Spleen (tissue), 11 donors: ENCODE data around the gene MTCP1. TPM values are rescaled to one million over a fixed set of nuclear protein-coding genes. Genes with fewer than 3 reads are reported as not detected.

Source experiments
- DNase-seq: peaks from one replicate; pipeline ENCODE4 v3.0.0-alpha.2; 2020
- H3K27ac ChIP-seq, 8 donors: fragments of 200-600 bp; sonication (generic) in 7 of 8; 1 replicate in 4 of 8; 2 replicates in 4 of 8; pipeline versions ENCODE4 v1.5.0 to v1.8.0; 2016 to 2021; ENCODE audit warnings: inconsistent platforms in 4 of 8, mild to moderate bottlenecking in 4 of 8, moderate library complexity in 1 of 8
- H3K27me3 ChIP-seq, 7 donors: fragments of 200-600 bp; sonication (generic) in 6 of 7; replicated peaks in 1 of 7; 1 replicate in 4 of 7; 2 replicates in 3 of 7; pipeline versions ENCODE4 v1.5.0 to v1.8.0; 2016 to 2021; ENCODE audit warnings: inconsistent platforms in 3 of 7, mild to moderate bottlenecking in 1 of 7
- H3K36me3 ChIP-seq, 6 donors: fragments of 200-600 bp; sonication (generic) in 5 of 6; 1 replicate in 4 of 6; 2 replicates in 2 of 6; pipeline versions ENCODE4 v1.5.0 to v1.8.0; 2016 to 2021; ENCODE audit warnings: inconsistent platforms in 2 of 6
- H3K4me1 ChIP-seq, 6 donors: fragments of 200-600 bp; sonication (generic) in 5 of 6; 1 replicate in 3 of 6; 2 replicates in 3 of 6; pipeline versions ENCODE4 v1.5.0 to v1.8.0; 2016 to 2021; ENCODE audit warnings: inconsistent platforms in 3 of 6
- H3K4me3 ChIP-seq, 8 donors: fragments of 200-600 bp; sonication (generic) in 7 of 8; 1 replicate in 4 of 8; 2 replicates in 4 of 8; pipeline versions ENCODE4 v1.5.0 to v1.8.0; 2016 to 2021; ENCODE audit warnings: inconsistent platforms in 4 of 8, mild to moderate bottlenecking in 4 of 8, moderate library complexity in 2 of 8
- H3K9me3 ChIP-seq, 8 donors: fragments of 200-600 bp; sonication (generic) in 7 of 8; 1 replicate in 4 of 8; 2 replicates in 4 of 8; pipeline versions ENCODE4 v1.5.0 to v1.8.0; 2016 to 2021; ENCODE audit warnings: inconsistent platforms in 4 of 8
- CTCF ChIP-seq, 11 experiments: fragments of 200-600 bp in 7 of 11; fragments of 450-650 bp in 4 of 11; sonication (generic) in 4 of 11; IDR thresholded peaks in 8 of 11; conservative IDR thresholded peaks in 3 of 11; 1 replicate in 7 of 11; 2 replicates in 4 of 11; pipeline versions ENCODE4 v1.4.0 to v1.8.0; 2016 to 2021; ENCODE audit warnings: antibody characterized with exemption in 11 of 11, inconsistent platforms in 4 of 11, mild to moderate bottlenecking in 1 of 11
- POLR2A ChIP-seq, 3 donors: fragments of 450-650 bp; IDR thresholded peaks; one replicate each; pipeline ENCODE4 v1.5.1; 2017; ENCODE audit warnings: antibody characterized with exemption in 3 of 3, mild to moderate bottlenecking in 1 of 3
- POLR2AphosphoS5 ChIP-seq, 3 donors: sonication (generic); formaldehyde crosslinking; IDR thresholded peaks; one replicate each; pipeline ENCODE4 v1.5.1; 2017; ENCODE audit warnings: antibody characterized with exemption in 3 of 3
- WGBS, 5 donors: extraction: QIAGEN DNeasy Blood & Tissue Kit in 3 of 5; methylation state at CpG; one replicate each; pipeline versions ENCODE4 v1.1.5 to v1.1.7; 2013 to 2018; 5-methylcytosine and 5-hydroxymethylcytosine counted together
- intact Hi-C: fragments of 100-400 bp; cut with DNase I; formaldehyde crosslinking; loops from one replicate; pipeline ENCODE4 v1.15.0; 2023; ENCODE audit warnings: low total_unique reads
- polyA plus RNA-seq, 3 donors: library from polyadenylated mRNA; stranded (reverse); fragments of 200-250 nt; gene quantifications; one replicate each; pipeline ENCODE4 v1.2.1, GENCODE V29; 2013
- total RNA-seq, 7 donors: library from RNA; depleted of rRNA in 3 of 7; stranded (reverse); fragments of >200 nt in 3 of 7; fragmentation: NEBNext Ultra II Directional in 4 of 7; extraction: Animal tissue kit (Norgen Biotek cat#: 25700) in 4 of 7; gene quantifications; one replicate each; pipeline versions ENCODE4 v1.1.0 to v1.2.1, GENCODE V29; 2016 to 2021
- donor health status: healthy with polysubstance abuse.
- donor health status: DM: no; HTN: no; CAD: no; lungs with moderate emphysema.
- donor health status: DM: no; HTN: no; CAD: no.
- donor health status: Bipolar disorder and iron deficiency.
- donor health status: healthy.
- donor health status: DM: no; HTN: no; CAD: no.
- donor health status: DM: yes; HTN: yes; CAD: no.

The MTCP1 gene
- total and polyA plus RNA-seq, 10 donors = 1.2 to 33.0 (median 15.5) TPM

- Histone ChIP-seq H3K27ac (peak overlapping the region in 4 of 8 donors; percentile 1 to 97 (median 96)), H3K4me3 (no peak overlapping the region), H3K27me3 (no peaks in the 10 kb centered on the region), H3K9me3 (no peaks in the 10 kb centered on the region), H3K4me1 (peaks cover 0 to 29% (median 14%) of the 10 kb centered on the region in 6 donors), H3K36me3 (peaks cover 0 to 6% (median 0%) of the 10 kb centered on the region in 6 donors)
- TF ChIP-seq POLR2AphosphoS5 (IDR thresholded peaks at IDR 0.05) (no peak), CTCF (IDR thresholded peaks at IDR 0.05 in 8 of 11, conservative IDR thresholded peaks at IDR 0.05 in 3 of 11) (no peak), POLR2A (IDR thresholded peaks at IDR 0.05) (no peak)
- 75 to 87% (median 80%) methylated on average over 2 of the region's 2 CpGs for WGBS, 5 donors
- intact Hi-C loops = no loop called here
- DNase-seq = no peak
Measured at GRCh38 chrX:155028877-155029291, 42.1 kb downstream of the MTCP1 start.

GRCh38 chrX:155028129-155028528 lies 42.8 kb downstream of the MTCP1 start:
- 29 to 35% (median 31%) methylated on average over 3 of the region's 3 CpGs for WGBS, 5 donors
- peak overlapping the region; percentile 84 to 97 (median 96) for H3K27ac ChIP-seq
- H3K27me3 ChIP-seq = no peaks in the 10 kb centered on the region

GRCh38 chrX:155027509-155028066 lies 43.3 kb downstream of the MTCP1 start:
- Histone ChIP-seq H3K36me3 (no peaks in the 10 kb centered on the region), H3K9me3 (no peaks in the 10 kb centered on the region), H3K27ac (peak overlapping the region; percentile 84 to 97 (median 96)), H3K4me1 (peaks cover 0 to 29% (median 14%) of the 10 kb centered on the region in 6 donors), H3K27me3 (no peaks in the 10 kb centered on the region), H3K4me3 (peak overlapping the region; percentile 46 to 76 (median 51))
- WGBS, 5 donors = 1 to 48% (median 5%) methylated on average over 14 of the region's 14 CpGs
- TF ChIP-seq POLR2AphosphoS5 (IDR thresholded peaks at IDR 0.05) (no peak), POLR2A (IDR thresholded peaks at IDR 0.05) (peak in 1 of 3 donors; percentile 54)
- no peak for DNase-seq
- intact Hi-C loops = no loop called here

More at GRCh38 chrX:155028129-155028528, 42.8 kb downstream of the MTCP1 start:
- Histone ChIP-seq H3K9me3 (no peaks in the 10 kb centered on the region), H3K36me3 (no peaks in the 10 kb centered on the region), H3K4me1 (peaks cover 0 to 29% (median 14%) of the 10 kb centered on the region in 6 donors), H3K4me3 (peak overlapping the region in 6 of 8 donors; percentile 46 to 76 (median 51))
- TF ChIP-seq POLR2AphosphoS5 (IDR thresholded peaks at IDR 0.05) (no peak), CTCF (IDR thresholded peaks at IDR 0.05 in 8 of 11, conservative IDR thresholded peaks at IDR 0.05 in 3 of 11) (no peak), POLR2A (IDR thresholded peaks at IDR 0.05) (no peak)
- intact Hi-C loops = no loop called here
- no peak for DNase-seq

- Histone ChIP-seq H3K27me3 (no peaks in the 10 kb centered on the region), H3K27ac (peak within 1 kb of the TSS; percentile 84 to 97 (median 96)), H3K9me3 (no peaks in the 10 kb centered on the region), H3K4me3 (peak within 1 kb of the TSS; percentile 46 to 76 (median 51)), H3K4me1 (peaks cover 0 to 29% (median 14%) of the 10 kb centered on the region in 6 donors), H3K36me3 (no peaks in the 10 kb centered on the region)
- 0 to 62% (median 3%) methylated on average over 15 to 82 of the region's 82 CpGs for WGBS, 5 donors
- TF ChIP-seq POLR2A (IDR thresholded peaks at IDR 0.05) = peak in 2 of 3 donors; percentile 19 to 80
- TF ChIP-seq POLR2AphosphoS5 (IDR thresholded peaks at IDR 0.05) = peak; percentile 72 to 93 (median 89)
- TF ChIP-seq CTCF (IDR thresholded peaks at IDR 0.05 in 8 of 11, conservative IDR thresholded peaks at IDR 0.05 in 3 of 11) = peak in 1 of 11 experiments; percentile 29
- peak; percentile 98 for DNase-seq
- intact Hi-C loops = no loop called here
Measured at GRCh38 chrX:155026727-155027508, 44.0 kb downstream of the MTCP1 start, which contains the start of gene FUNDC2. Gene FUNDC2, plus strand, starts transcription at chrX:155026844. Its CDS starts 95 bp downstream, at chrX:155026939.
